K562 (cell line): ENCODE measurements around the gene GMDS.

Experiments
- CTCF ChIP-seq, 3 experiments: IDR thresholded peaks in 2 of 3; conservative IDR thresholded peaks in 1 of 3; 2 replicates each; pipeline ENCODE4 v1.5.1; 2011 to 2012; ENCODE audit warnings: low read length in 3 of 3, mild to moderate bottlenecking in 3 of 3, control low read depth in 2 of 3, improper control_type of control experiment in 1 of 3, inconsistent platforms in 1 of 3, low read depth in 1 of 3, mixed read lengths in 1 of 3, moderate library complexity in 1 of 3; ENCODE audit not compliant: insufficient read depth in 2 of 3
- SIRT6 ChIP-seq: IDR thresholded peaks from one replicate; pipeline ENCODE4 v1.6.1; 2012; ENCODE audit warnings: low read depth, mild to moderate bottlenecking, control low read depth, inconsistent platforms, low read length, moderate library complexity
- YY1 ChIP-seq, 3 experiments: IDR thresholded peaks; 2 replicates each; pipeline ENCODE4 v1.6.1; 2011; ENCODE audit warnings: low read length in 2 of 3, mild to moderate bottlenecking in 2 of 3, moderate library complexity in 2 of 3, borderline replicate concordance in 1 of 3, control low read depth in 1 of 3, low read depth in 1 of 3; ENCODE audit not compliant: insufficient read depth in 3 of 3, insufficient replicate concordance in 2 of 3, control insufficient read depth in 1 of 3, insufficient read length in 1 of 3; ENCODE audit errors: extremely low read depth in 1 of 3

- no peak for TF ChIP-seq SIRT6
- no peak for TF ChIP-seq CTCF (IDR thresholded peaks at IDR 0.05 in 2 of 3, conservative IDR thresholded peaks at IDR 0.05 in 1 of 3; ENCODE audit: insufficient read depth in 2 of 3, low read depth in 1 of 3, low read length in 3 of 3)
- no peak for TF ChIP-seq YY1 (IDR thresholded peaks at IDR 0.05; ENCODE audit: borderline replicate concordance in 1 of 3, control insufficient read depth in 1 of 3, extremely low read depth in 1 of 3, insufficient read depth in 3 of 3, insufficient read length in 1 of 3, insufficient replicate concordance in 2 of 3, low read depth in 1 of 3, low read length in 2 of 3)
These were observed 340.5 kb downstream of the GMDS start for GRCh38 chr6:1904898-1905297.
